CD4-positive, CD25-positive, alpha-beta regulatory T cell (primary cell): ENCODE measurements around the gene VPS35. TPM values are rescaled to one million over a fixed set of nuclear protein-coding genes. Genes with fewer than 3 reads are reported as not detected.
"Not testable (repeated sequence)": the region's sequence is repeated elsewhere in the genome, so short reads cannot be mapped to it uniquely, and the experiment has no call there.

ENCODE experiments used
- ATAC-seq, 2 donors: fragments of 150-1000 bp; cut with Tn5 transposase; one replicate each; pipeline ENCODE4 v1.10.0; 2021; ENCODE audit warnings: low read depth in 2 of 2, moderate number of reproducible peaks in 2 of 2, moderate library complexity in 1 of 2
- DNase-seq, 3 donors: peaks; one replicate each; pipeline versions ENCODE4 v3.0.0 to v3.0.0-alpha.2; 2012 to 2022; ENCODE audit warnings: mixed read lengths in 1 of 3
- H3K27ac ChIP-seq: one replicate; pipeline ENCODE4 v1.7.0; 2013; ENCODE audit warnings: mild to moderate bottlenecking, low read length; ENCODE audit not compliant: insufficient read depth, poor library complexity, severe bottlenecking
- H3K27me3 ChIP-seq: one replicate; pipeline ENCODE4 v1.7.0; 2013; ENCODE audit warnings: low read length; ENCODE audit not compliant: control insufficient read depth, insufficient read depth
- H3K36me3 ChIP-seq: one replicate; pipeline ENCODE4 v1.7.0; 2013; ENCODE audit warnings: mild to moderate bottlenecking, low read length, moderate library complexity; ENCODE audit not compliant: control insufficient read depth, insufficient read depth
- H3K4me1 ChIP-seq: 2 replicates; pipeline ENCODE4 v1.7.0; 2013; ENCODE audit warnings: mild to moderate bottlenecking, low read length; ENCODE audit not compliant: insufficient read depth, control insufficient read depth, poor library complexity, severe bottlenecking
- H3K4me3 ChIP-seq: one replicate; pipeline ENCODE4 v1.7.0; 2013; ENCODE audit warnings: low read depth, mild to moderate bottlenecking, low read length, moderate library complexity
- H3K9me3 ChIP-seq, 2 experiments: 1 replicate in 1 of 2; 2 replicates in 1 of 2; pipeline ENCODE4 v1.7.0; 2013; ENCODE audit warnings: low read length in 2 of 2, mild to moderate bottlenecking in 1 of 2, moderate library complexity in 1 of 2; ENCODE audit not compliant: control insufficient read depth in 2 of 2
- H3K27ac Mint-ChIP-seq, 3 donors: one replicate each; pipeline ENCODE4 v1.8.0; 2020 to 2022; ENCODE audit warnings: mild to moderate bottlenecking in 3 of 3, mixed read lengths in 3 of 3, moderate library complexity in 2 of 3
- H3K27me3 Mint-ChIP-seq: one replicate; pipeline ENCODE4 v1.8.0; 2022; ENCODE audit warnings: mild to moderate bottlenecking, mixed read lengths
- H3K36me3 Mint-ChIP-seq: one replicate; pipeline ENCODE4 v1.8.0; 2020; ENCODE audit warnings: mixed read lengths
- H3K4me1 Mint-ChIP-seq, 4 donors: one replicate each; pipeline ENCODE4 v1.8.0; 2020 to 2022; ENCODE audit warnings: mixed read lengths in 4 of 4, mild to moderate bottlenecking in 1 of 4
- H3K4me3 Mint-ChIP-seq, 4 donors: one replicate each; pipeline ENCODE4 v1.8.0; 2020 to 2022; ENCODE audit warnings: mild to moderate bottlenecking in 4 of 4, mixed read lengths in 4 of 4, moderate library complexity in 3 of 4
- H3K9me3 Mint-ChIP-seq, 7 donors: one replicate each; pipeline ENCODE4 v1.8.0; 2020 to 2022; ENCODE audit warnings: mixed read lengths in 7 of 7, mild to moderate bottlenecking in 3 of 7, moderate library complexity in 2 of 7
- polyA plus RNA-seq, 4 donors: library from polyadenylated mRNA; unstranded; fragments of 300-500 nt; fragmentation: Illumina TruSeq; gene quantifications; one replicate each; pipeline ENCODE4 v1.2.3, GENCODE V29; 2021
- total RNA-seq: library from RNA; stranded (reverse); gene quantifications from one replicate; pipeline ENCODE4 v1.2.3, GENCODE V29; 2022

Gene VPS35
- total and polyA plus RNA-seq, 5 donors from 2014 or later, result 34.1 to 90.3 (median 85.6) TPM

DNA sequence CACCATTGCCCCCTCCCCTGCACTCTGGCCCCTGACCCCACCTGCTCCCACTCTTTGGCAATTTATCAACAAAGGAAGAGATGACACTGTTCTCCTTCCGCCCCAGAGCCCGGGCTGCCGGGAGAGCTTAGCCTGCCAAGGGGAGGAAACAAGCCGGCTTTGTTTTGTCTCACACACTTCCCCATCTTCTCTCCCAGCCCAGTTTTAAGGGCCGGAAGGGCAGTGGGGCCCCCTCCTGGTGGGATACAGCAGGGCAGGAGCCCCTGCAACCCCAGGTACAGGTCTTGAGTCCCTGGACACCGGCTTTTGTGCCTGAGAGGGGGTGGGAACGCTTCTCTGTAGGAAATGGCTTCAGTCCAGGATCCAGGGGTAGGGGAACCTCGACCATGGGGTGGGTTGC is 65.7 kb downstream of the VPS35 start:
- ATAC-seq, result peak in 1 of 2 donors; percentile 20
- not testable (repeated sequence) for H3K36me3 Mint-ChIP-seq, H3K27ac ChIP-seq

DNA sequence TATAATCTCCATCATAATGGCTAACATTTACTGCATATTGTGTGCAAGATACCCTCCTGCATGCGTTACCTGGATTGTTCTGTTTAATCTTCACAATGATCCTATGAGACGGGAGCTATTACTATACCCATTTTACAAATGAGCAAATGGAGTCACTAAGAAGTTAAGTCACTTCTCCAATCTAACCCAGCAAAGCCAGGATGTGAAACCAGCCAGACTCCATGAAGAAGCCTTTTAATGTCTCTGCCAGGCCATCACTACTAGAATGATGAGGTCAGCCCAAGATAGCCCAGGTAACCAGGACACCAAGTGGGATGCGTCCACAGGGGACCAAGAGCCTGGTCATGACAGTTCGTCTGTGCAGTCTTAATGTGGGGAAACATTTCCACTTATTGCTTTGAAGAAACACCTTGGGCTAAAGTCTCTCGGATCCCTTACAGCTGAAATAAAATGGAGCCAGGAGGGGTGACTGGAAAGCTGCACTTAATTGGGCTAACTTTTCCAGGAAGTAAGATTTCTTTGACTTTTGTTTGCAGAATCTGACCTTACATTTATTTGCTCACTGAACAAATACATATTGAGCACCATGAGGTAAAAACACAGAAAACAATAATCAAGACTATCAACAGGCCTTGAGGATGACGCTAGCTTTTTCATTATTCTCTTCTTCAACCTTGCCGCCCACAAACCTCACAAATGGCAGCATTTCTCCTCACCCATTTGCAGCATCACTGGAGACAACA is 66.9 kb downstream of the VPS35 start:
- no peaks in the 10 kb centered on the region for H3K9me3 ChIP-seq
- no peaks in the 10 kb centered on the region for H3K27me3 Mint-ChIP-seq
- H3K4me1 Mint-ChIP-seq, result peaks cover 0 to 45% (median 18%) of the 10 kb centered on the region in 4 donors
- H3K36me3 ChIP-seq, result no peaks in the 10 kb centered on the region
- peak overlapping the region; percentile 92 for H3K4me3 ChIP-seq
- H3K27me3 ChIP-seq, result no peaks in the 10 kb centered on the region
- H3K27ac ChIP-seq, result no peak overlapping the region
- ATAC-seq, result no peak
- H3K4me3 Mint-ChIP-seq, result peak overlapping the region; percentile 92 to 97 (median 95)
- no peaks in the 10 kb centered on the region for H3K36me3 Mint-ChIP-seq
- H3K4me1 ChIP-seq, result peaks cover 19% of the 10 kb centered on the region
- peak overlapping the region in 2 of 3 donors; percentile 88 to 90 for H3K27ac Mint-ChIP-seq
- no peaks in the 10 kb centered on the region for H3K9me3 Mint-ChIP-seq
- no peak for DNase-seq

More for the DNA sequence above, 65.7 kb downstream of the VPS35 start:
- not testable (repeated sequence) for DNase-seq, H3K27me3 ChIP-seq, H3K36me3 ChIP-seq, H3K4me3 Mint-ChIP-seq, H3K9me3 Mint-ChIP-seq, H3K9me3 ChIP-seq, H3K4me3 ChIP-seq, H3K27me3 Mint-ChIP-seq, H3K27ac Mint-ChIP-seq
- H3K4me1 ChIP-seq, result peaks cover 19% of the 10 kb centered on the region
- H3K4me1 Mint-ChIP-seq, result peaks cover 0 to 36% (median 18%) of the 10 kb centered on the region in 4 donors

DNA sequence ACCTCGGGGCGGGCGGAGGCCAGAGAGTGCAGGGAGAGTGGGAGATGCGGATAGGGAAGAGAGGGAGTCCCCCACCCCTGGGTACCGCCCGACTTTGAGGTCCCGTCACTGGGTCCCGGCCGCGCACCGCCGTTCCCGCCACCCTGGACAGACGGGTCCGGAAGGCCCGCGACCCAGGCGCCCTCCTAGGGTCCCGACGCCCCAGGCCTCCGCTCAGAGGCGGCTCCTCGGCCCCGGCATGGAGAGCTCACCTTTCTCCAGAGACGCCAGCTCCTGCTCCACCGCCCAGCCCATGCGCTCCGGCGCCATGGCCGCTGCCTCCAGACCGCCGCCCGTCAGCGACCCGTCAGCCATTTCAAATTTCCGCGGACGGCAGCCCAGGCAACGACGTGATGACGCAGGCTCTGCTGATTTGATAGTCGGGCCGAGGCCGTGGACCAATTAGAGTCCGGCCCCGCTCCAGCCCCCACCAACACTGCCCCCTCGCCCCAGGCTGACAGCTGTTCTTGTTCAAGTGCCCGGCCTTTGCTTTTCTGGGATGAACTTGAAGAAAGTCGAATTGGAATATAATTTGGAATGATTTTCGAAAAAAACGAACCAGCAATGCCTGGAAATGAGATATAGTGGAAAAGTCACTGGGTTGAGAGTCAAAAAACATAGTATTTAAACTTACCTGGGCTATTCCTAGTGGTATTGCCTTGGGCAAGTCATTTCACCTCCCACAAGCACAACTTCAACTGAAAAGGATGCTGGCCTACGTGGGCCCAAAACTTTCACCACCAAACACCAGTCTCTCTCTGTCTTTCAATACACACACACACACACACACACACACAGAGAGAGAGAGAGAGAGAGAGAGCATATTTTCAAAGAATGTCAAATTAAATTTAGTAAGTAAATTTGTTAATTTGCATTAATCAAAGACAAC is 67.7 kb downstream of the VPS35 start, which contains the start of gene SHCBP1:
TSS of gene SHCBP1 (minus strand) at position 374 of the 928 bp plus-strand sequence. CDS start at position 354, 20 bp downstream.
- ATAC-seq (peak; percentile 82 to 91), DNase-seq (peak; percentile 63 to 88 (median 67))
- Histone ChIP-seq H3K27ac (no peak within 1 kb of the TSS), H3K9me3 (no peaks in the 10 kb centered on the region), H3K4me1 (peaks cover 19% of the 10 kb centered on the region), H3K36me3 (no peaks in the 10 kb centered on the region), H3K4me3 (peak within 1 kb of the TSS; percentile 92), H3K27me3 (no peaks in the 10 kb centered on the region)
- H3K4me3 Mint-ChIP-seq, result peak within 1 kb of the TSS; percentile 92 to 97 (median 95)
- no peaks in the 10 kb centered on the region for H3K36me3 Mint-ChIP-seq
- peak within 1 kb of the TSS; percentile 74 to 90 (median 88) for H3K27ac Mint-ChIP-seq
- peaks cover 0 to 49% (median 18%) of the 10 kb centered on the region in 4 donors for H3K4me1 Mint-ChIP-seq
- H3K9me3 Mint-ChIP-seq, result no peaks in the 10 kb centered on the region
- H3K27me3 Mint-ChIP-seq, result no peaks in the 10 kb centered on the region

DNA sequence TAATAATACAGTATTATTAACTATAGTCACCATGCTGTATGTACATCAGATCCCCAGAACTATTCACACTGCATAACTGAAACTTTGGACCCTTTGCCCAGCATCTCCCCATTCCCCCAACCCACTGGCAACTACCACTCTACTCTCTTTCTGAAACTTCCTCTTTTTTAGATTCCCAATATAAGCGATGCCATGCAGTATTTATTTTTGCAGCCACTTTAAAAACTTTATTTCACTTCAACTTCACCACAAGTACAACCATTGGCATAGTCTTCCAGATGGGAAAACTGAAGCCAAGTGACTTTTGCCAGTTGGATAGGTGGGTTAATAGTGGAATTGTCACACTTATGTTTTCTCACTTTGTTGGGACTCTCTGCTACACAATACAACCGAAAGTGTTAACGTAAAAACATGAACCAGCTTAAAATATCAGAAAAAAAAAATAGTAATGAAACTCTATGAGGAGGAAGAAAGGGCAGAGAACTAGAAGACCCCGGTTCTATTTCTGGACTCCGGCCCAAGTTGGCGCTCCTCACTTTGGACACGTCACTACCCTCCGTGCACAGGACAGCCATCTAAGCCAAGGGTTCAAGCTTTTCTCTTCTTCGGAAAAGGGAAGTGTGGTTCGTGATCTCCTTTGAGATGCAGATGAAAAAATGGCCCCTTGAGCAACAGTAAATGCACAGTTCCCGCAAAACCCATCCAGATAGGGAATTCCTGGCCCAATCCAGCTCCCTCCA is 68.5 kb downstream of the VPS35 start:
- Histone ChIP-seq H3K36me3 (no peaks in the 10 kb centered on the region), H3K27me3 (no peaks in the 10 kb centered on the region), H3K27ac (no peak overlapping the region), H3K4me1 (peaks cover 19% of the 10 kb centered on the region), H3K4me3 (peak overlapping the region; percentile 87), H3K9me3 (no peaks in the 10 kb centered on the region)
- ATAC-seq (no peak), DNase-seq (peak in 1 of 3 donors; percentile 21)
- Mint-ChIP-seq H3K4me3 (peak overlapping the region; percentile 92 to 97 (median 94)), H3K36me3 (no peaks in the 10 kb centered on the region), H3K9me3 (no peaks in the 10 kb centered on the region), H3K27ac (peak overlapping the region in 2 of 3 donors; percentile 53 to 88), H3K4me1 (peaks cover 0 to 54% (median 19%) of the 10 kb centered on the region in 4 donors), H3K27me3 (no peaks in the 10 kb centered on the region)

DNA sequence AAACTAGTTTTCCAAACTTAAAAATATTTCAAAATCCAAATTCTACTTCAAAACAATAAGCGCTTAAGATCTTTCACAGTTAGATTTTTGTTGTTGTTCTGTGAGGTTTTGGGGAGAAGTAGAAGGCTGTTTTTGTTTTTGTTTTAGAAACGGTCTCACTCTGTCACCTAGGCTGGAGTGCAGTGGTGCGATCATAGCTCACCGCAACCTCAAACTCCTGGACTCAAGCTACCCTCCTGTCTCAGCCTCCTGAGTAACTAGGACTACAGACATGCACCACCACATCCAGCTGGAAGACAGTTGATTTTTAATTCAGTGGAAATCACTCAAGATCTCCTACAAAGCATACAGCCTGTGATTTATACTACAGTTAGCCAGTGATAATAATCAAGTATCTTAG is 70.5 kb downstream of the VPS35 start:
- peak overlapping the region in 1 of 3 donors; percentile 73 for H3K27ac Mint-ChIP-seq
- DNase-seq (no peak), ATAC-seq (no peak)
- Histone ChIP-seq H3K27ac (no peak overlapping the region), H3K4me3 (no peak overlapping the region), H3K9me3 (no peaks in the 10 kb centered on the region), H3K36me3 (no peaks in the 10 kb centered on the region), H3K4me1 (peaks cover 19% of the 10 kb centered on the region), H3K27me3 (no peaks in the 10 kb centered on the region)
- H3K36me3 Mint-ChIP-seq, result no peaks in the 10 kb centered on the region
- H3K27me3 Mint-ChIP-seq, result no peaks in the 10 kb centered on the region
- peaks cover 0 to 61% (median 19%) of the 10 kb centered on the region in 4 donors for H3K4me1 Mint-ChIP-seq
- no peaks in the 10 kb centered on the region for H3K9me3 Mint-ChIP-seq
- H3K4me3 Mint-ChIP-seq, result peak overlapping the region in 1 of 4 donors; percentile 30

DNA sequence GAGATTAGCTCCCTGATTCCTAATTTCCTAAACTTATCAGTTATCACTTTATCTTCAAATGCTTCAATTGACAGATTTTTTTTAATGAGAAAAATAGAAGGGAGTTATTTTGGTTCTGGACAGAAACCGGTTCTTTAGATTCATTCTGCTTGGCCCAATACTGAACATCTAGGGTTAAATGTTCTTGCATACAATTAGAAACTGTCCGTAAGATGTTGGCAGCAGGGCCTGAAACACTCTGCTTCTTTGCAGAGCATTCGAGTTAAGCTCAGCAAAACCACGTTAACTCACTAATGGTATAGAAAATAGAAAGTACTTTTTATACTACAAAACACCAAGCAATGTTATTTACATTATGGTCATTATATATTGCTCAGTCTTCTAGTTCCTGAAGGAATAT is 75.0 kb downstream of the VPS35 start:
- DNase-seq, result no peak
- no peaks in the 10 kb centered on the region for H3K36me3 Mint-ChIP-seq
- Histone ChIP-seq H3K9me3 (no peaks in the 10 kb centered on the region), H3K36me3 (no peaks in the 10 kb centered on the region), H3K4me1 (peaks cover 6% of the 10 kb centered on the region), H3K4me3 (no peak overlapping the region), H3K27ac (no peak overlapping the region), H3K27me3 (no peaks in the 10 kb centered on the region)
- H3K27me3 Mint-ChIP-seq, result no peaks in the 10 kb centered on the region
- no peak overlapping the region for H3K4me3 Mint-ChIP-seq
- no peak for ATAC-seq
- H3K4me1 Mint-ChIP-seq, result peaks cover 0 to 30% (median 3%) of the 10 kb centered on the region in 4 donors
- H3K27ac Mint-ChIP-seq, result no peak overlapping the region
- H3K9me3 Mint-ChIP-seq, result no peaks in the 10 kb centered on the region

DNA sequence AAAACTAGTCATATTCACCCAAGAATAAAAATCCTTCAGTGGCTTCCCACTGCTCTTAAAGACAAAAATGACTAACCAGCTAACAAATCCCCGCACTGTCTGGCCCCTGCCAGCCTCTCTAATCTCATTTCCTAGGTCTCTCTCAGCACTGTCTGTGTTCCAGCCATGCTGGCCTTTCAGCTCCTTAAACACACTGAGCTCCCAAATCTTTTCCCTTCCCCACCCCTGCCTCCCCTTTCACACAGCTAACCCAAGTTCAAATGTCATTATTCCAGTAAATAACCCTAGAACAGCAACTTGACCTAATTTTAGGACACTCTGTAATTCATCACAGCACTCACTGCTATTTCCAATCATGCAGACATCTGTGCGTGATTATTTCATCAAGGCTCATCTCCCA is 75.6 kb downstream of the VPS35 start:
- Histone ChIP-seq H3K27me3 (no peaks in the 10 kb centered on the region), H3K27ac (no peak overlapping the region), H3K4me3 (no peak overlapping the region), H3K4me1 (peaks cover 6% of the 10 kb centered on the region), H3K36me3 (no peaks in the 10 kb centered on the region), H3K9me3 (no peaks in the 10 kb centered on the region)
- Mint-ChIP-seq H3K27me3 (no peaks in the 10 kb centered on the region), H3K27ac (no peak overlapping the region), H3K4me3 (no peak overlapping the region), H3K36me3 (no peaks in the 10 kb centered on the region), H3K9me3 (no peaks in the 10 kb centered on the region), H3K4me1 (peaks cover 0 to 26% (median 1%) of the 10 kb centered on the region in 4 donors)
- ATAC-seq, result no peak
- no peak for DNase-seq
